Neural cell (in vitro differentiated cells): ENCODE data around the gene KCNIP3.

Experiments used
- EP300 ChIP-seq: fragments of 450-650 bp; conservative IDR thresholded peaks from 2 replicates; pipeline ENCODE4 v1.6.1; 2014; ENCODE audit warnings: antibody characterized with exemption, mild to moderate bottlenecking, moderate library complexity; ENCODE audit not compliant: poor library complexity, severe bottlenecking
- EZH2 ChIP-seq: fragments of 200-600, 300-800 bp; shearing (Covaris generic), sonication (generic); IDR thresholded peaks from 2 replicates; pipeline ENCODE4 v1.6.1; 2014; ENCODE audit warnings: antibody characterized with exemption, low read length, borderline replicate concordance, mild to moderate bottlenecking; ENCODE audit not compliant: insufficient read depth, poor library complexity, severe bottlenecking
- MXI1 ChIP-seq: fragments of 450-650 bp; conservative IDR thresholded peaks from 2 replicates; pipeline ENCODE4 v1.6.1; 2014; ENCODE audit warnings: antibody characterized with exemption, mild to moderate bottlenecking; ENCODE audit not compliant: poor library complexity, severe bottlenecking
- RAD21 ChIP-seq: fragments of 450-650 bp; conservative IDR thresholded peaks from 2 replicates; pipeline ENCODE4 v1.6.1; 2014; ENCODE audit warnings: antibody characterized with exemption, mild to moderate bottlenecking, moderate library complexity
- TF ChIP-seq, protein P1 (sequence below): fragments of 450-650 bp; IDR thresholded peaks from 2 replicates; pipeline ENCODE4 v1.5.1; 2014; ENCODE audit warnings: antibody characterized with exemption, mild to moderate bottlenecking, moderate library complexity; ENCODE audit not compliant: poor library complexity, severe bottlenecking

GRCh38 chr2:95352310-95353054 lies 55.3 kb downstream of the KCNIP3 start:
- TF ChIP-seq RAD21 (no peak), EP300 (no peak), MXI1 (no peak), EZH2 (no peak)
- TF ChIP-seq, protein P1, sequence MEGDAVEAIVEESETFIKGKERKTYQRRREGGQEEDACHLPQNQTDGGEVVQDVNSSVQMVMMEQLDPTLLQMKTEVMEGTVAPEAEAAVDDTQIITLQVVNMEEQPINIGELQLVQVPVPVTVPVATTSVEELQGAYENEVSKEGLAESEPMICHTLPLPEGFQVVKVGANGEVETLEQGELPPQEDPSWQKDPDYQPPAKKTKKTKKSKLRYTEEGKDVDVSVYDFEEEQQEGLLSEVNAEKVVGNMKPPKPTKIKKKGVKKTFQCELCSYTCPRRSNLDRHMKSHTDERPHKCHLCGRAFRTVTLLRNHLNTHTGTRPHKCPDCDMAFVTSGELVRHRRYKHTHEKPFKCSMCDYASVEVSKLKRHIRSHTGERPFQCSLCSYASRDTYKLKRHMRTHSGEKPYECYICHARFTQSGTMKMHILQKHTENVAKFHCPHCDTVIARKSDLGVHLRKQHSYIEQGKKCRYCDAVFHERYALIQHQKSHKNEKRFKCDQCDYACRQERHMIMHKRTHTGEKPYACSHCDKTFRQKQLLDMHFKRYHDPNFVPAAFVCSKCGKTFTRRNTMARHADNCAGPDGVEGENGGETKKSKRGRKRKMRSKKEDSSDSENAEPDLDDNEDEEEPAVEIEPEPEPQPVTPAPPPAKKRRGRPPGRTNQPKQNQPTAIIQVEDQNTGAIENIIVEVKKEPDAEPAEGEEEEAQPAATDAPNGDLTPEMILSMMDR, result no peak
